MM.1S (cell line): ENCODE results near the gene IRS2.

Experiments
- DNase-seq: peaks from one replicate; pipeline ENCODE4 v3.0.0-alpha.2; 2015
- H2AFZ ChIP-seq: fragments of 300-600 bp; sonication (generic); 2 replicates; pipeline ENCODE4 v1.6.0; 2016; ENCODE audit warnings: antibody characterized with exemption, low read length
- H3F3A ChIP-seq: fragments of 300-600 bp; sonication (generic); 2 replicates; pipeline ENCODE4 v1.6.1; 2016; ENCODE audit warnings: mild to moderate bottlenecking, antibody characterized with exemption, low read length, moderate library complexity, mixed read lengths; ENCODE audit not compliant: insufficient read depth
- H3K27ac ChIP-seq: fragments of 300-600 bp; sonication (generic); 2 replicates; pipeline ENCODE4 v1.5.1; 2016; ENCODE audit warnings: mild to moderate bottlenecking, low read length
- H3K27me3 ChIP-seq: fragments of 300-600 bp; sonication (generic); replicated peaks from 2 replicates; pipeline ENCODE4 v1.6.0; 2016; ENCODE audit warnings: low read length; ENCODE audit not compliant: insufficient read depth
- H3K36me3 ChIP-seq: fragments of 300-600 bp; sonication (generic); replicated peaks from 2 replicates; pipeline ENCODE4 v1.6.1; 2016; ENCODE audit warnings: mild to moderate bottlenecking, low read length, mixed read lengths; ENCODE audit not compliant: insufficient read depth
- H3K4me1 ChIP-seq: fragments of 300-600 bp; sonication (generic); 2 replicates; pipeline ENCODE4 v1.6.1; 2016; ENCODE audit warnings: low read length, mixed read lengths
- H3K4me2 ChIP-seq: fragments of 300-600 bp; sonication (generic); 2 replicates; pipeline ENCODE4 v1.6.0; 2016; ENCODE audit warnings: low read depth, low read length
- H3K4me3 ChIP-seq: fragments of 300-600 bp; sonication (generic); 2 replicates; pipeline ENCODE4 v1.5.1; 2016; ENCODE audit warnings: low read length, mixed read lengths
- H3K79me2 ChIP-seq: fragments of 300-600 bp; sonication (generic); 2 replicates; pipeline ENCODE4 v1.6.1; 2016; ENCODE audit warnings: mixed run types, low read length, mixed read lengths
- H3K9ac ChIP-seq: fragments of 300-600 bp; sonication (generic); 2 replicates; pipeline ENCODE4 v1.6.1; 2016; ENCODE audit warnings: low read length, mixed read lengths
- H3K9me2 ChIP-seq: fragments of 300-600 bp; sonication (generic); replicated peaks from 2 replicates; pipeline ENCODE4 v1.6.1; 2016; ENCODE audit warnings: mild to moderate bottlenecking, low read length, mixed read lengths; ENCODE audit not compliant: insufficient read depth
- H3K9me3 ChIP-seq: fragments of 300-600 bp; sonication (generic); replicated peaks from 2 replicates; pipeline ENCODE4 v1.6.1; 2016; ENCODE audit warnings: mild to moderate bottlenecking, low read length, mixed read lengths; ENCODE audit not compliant: insufficient read depth
- H4K20me1 ChIP-seq: fragments of 300-600 bp; sonication (generic); 2 replicates; pipeline ENCODE4 v1.6.1; 2016; ENCODE audit warnings: mild to moderate bottlenecking, low read length, moderate library complexity, mixed read lengths; ENCODE audit not compliant: insufficient read depth
- CTCF ChIP-seq: fragments of 300-600 bp; sonication (generic); IDR thresholded peaks from 2 replicates; pipeline ENCODE4 v1.5.1; 2016; ENCODE audit warnings: antibody characterized with exemption, low read length, mixed read lengths
- EZH2 ChIP-seq: fragments of 300-600 bp; sonication (generic); optimal IDR thresholded peaks from 2 replicates; pipeline ENCODE3; 2017; ENCODE audit warnings: low read depth, mild to moderate bottlenecking, antibody characterized with exemption, low read length, mixed read lengths
- EZH2phosphoT487 ChIP-seq: fragments of 300-600 bp; sonication (generic); IDR thresholded peaks from 2 replicates; pipeline ENCODE4 v1.6.1; 2018; ENCODE audit warnings: antibody characterized with exemption, low read length

IRS2 gene

GRCh38 chr13:109730812-109731335, 55.5 kb downstream of the IRS2 start:
- H3F3A ChIP-seq: no peaks in the 10 kb centered on the region
- no peak overlapping the region for H2AFZ ChIP-seq
- no peaks in the 10 kb centered on the region for H4K20me1 ChIP-seq
- H3K4me1 ChIP-seq: no peaks in the 10 kb centered on the region
- no peaks in the 10 kb centered on the region for H3K9me3 ChIP-seq
- H3K27ac ChIP-seq: no peak overlapping the region
- no peak for TF ChIP-seq EZH2
- no peak overlapping the region for H3K4me2 ChIP-seq
- no peak for DNase-seq
- H3K27me3 ChIP-seq: no peaks in the 10 kb centered on the region
- H3K79me2 ChIP-seq: no peaks in the 10 kb centered on the region
- H3K4me3 ChIP-seq: no peak overlapping the region
- no peak overlapping the region for H3K9ac ChIP-seq
- no peaks in the 10 kb centered on the region for H3K9me2 ChIP-seq
- no peaks in the 10 kb centered on the region for H3K36me3 ChIP-seq

- Histone ChIP-seq H3K27ac (no peak overlapping the region), H4K20me1 (no peaks in the 10 kb centered on the region), H3K27me3 (no peaks in the 10 kb centered on the region), H3K79me2 (no peaks in the 10 kb centered on the region), H3K9me3 (no peaks in the 10 kb centered on the region), H3K36me3 (no peaks in the 10 kb centered on the region), H3K4me2 (no peak overlapping the region), H3K9ac (no peak overlapping the region), H3K4me3 (no peak overlapping the region), H3F3A (no peaks in the 10 kb centered on the region), H3K4me1 (no peaks in the 10 kb centered on the region), H2AFZ (no peak overlapping the region), H3K9me2 (no peaks in the 10 kb centered on the region)
- no peak for DNase-seq
- TF ChIP-seq EZH2 (no peak), CTCF (no peak)
Measured at GRCh38 chr13:109728791-109729731, 57.3 kb downstream of the IRS2 start.

GRCh38 chr13:109728061-109728460, 58.3 kb downstream of the IRS2 start:
- no peaks in the 10 kb centered on the region for H3F3A ChIP-seq
- DNase-seq: no peak
- no peaks in the 10 kb centered on the region for H3K36me3 ChIP-seq
- H3K4me3 ChIP-seq: no peak overlapping the region
- H3K27me3 ChIP-seq: no peaks in the 10 kb centered on the region
- no peaks in the 10 kb centered on the region for H3K4me1 ChIP-seq
- no peak overlapping the region for H3K27ac ChIP-seq
- H2AFZ ChIP-seq: no peak overlapping the region
- no peaks in the 10 kb centered on the region for H4K20me1 ChIP-seq
- no peaks in the 10 kb centered on the region for H3K79me2 ChIP-seq
- no peaks in the 10 kb centered on the region for H3K9me3 ChIP-seq
- TF ChIP-seq EZH2 (no peak), EZH2phosphoT487 (no peak), CTCF (no peak)
- H3K9ac ChIP-seq: no peak overlapping the region
- H3K9me2 ChIP-seq: no peaks in the 10 kb centered on the region
- H3K4me2 ChIP-seq: no peak overlapping the region

GRCh38 chr13:109727251-109727650, 59.1 kb downstream of the IRS2 start:
- no peak overlapping the region for H2AFZ ChIP-seq
- no peaks in the 10 kb centered on the region for H3K9me3 ChIP-seq
- no peaks in the 10 kb centered on the region for H4K20me1 ChIP-seq
- no peak for DNase-seq
- H3K4me3 ChIP-seq: no peak overlapping the region
- no peaks in the 10 kb centered on the region for H3K9me2 ChIP-seq
- no peaks in the 10 kb centered on the region for H3K36me3 ChIP-seq
- no peaks in the 10 kb centered on the region for H3F3A ChIP-seq
- no peaks in the 10 kb centered on the region for H3K79me2 ChIP-seq
- TF ChIP-seq EZH2phosphoT487 (no peak), EZH2 (no peak), CTCF (no peak)
- no peak overlapping the region for H3K4me2 ChIP-seq
- no peaks in the 10 kb centered on the region for H3K4me1 ChIP-seq
- no peak overlapping the region for H3K27ac ChIP-seq
- H3K9ac ChIP-seq: no peak overlapping the region
- H3K27me3 ChIP-seq: no peaks in the 10 kb centered on the region
